GM12892 (cell line): ENCODE measurements around the gene REXO2.

Experiments
- POLR2A ChIP-seq: IDR thresholded peaks from 2 replicates; pipeline ENCODE4 v1.6.1; 2011; ENCODE audit warnings: low read depth, low read length, control low read depth
- POLR2AphosphoS5 ChIP-seq: IDR thresholded peaks from 2 replicates; pipeline ENCODE4 v1.6.1; 2011; ENCODE audit warnings: low read depth, low read length, control low read depth

DNA sequence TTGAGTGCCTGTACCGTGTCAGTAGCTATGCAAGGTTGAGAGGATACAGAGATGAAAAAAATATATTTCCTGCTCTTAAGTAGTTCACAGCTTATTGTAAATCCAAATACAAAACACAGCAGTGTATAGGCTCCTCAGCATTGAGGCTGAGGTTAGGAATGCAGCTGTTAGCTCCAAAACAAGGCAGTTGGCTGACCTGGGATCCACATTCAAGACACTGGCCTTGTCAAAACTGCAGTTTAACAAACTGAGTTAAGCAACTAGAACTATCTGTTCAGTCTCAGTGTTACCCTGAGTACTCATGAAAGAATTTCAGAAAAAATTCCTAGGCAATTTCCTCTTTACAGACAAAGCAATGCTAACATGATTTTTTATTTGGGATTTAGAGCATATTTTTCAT, 42.8 kb downstream of the REXO2 start:
- TF ChIP-seq POLR2A (no peak), POLR2AphosphoS5 (no peak)
